Activated CD4-positive, alpha-beta memory T cell treated with anti-CD3 and anti-CD28 coated beads, Interleukin-2, amount 10 ng/mL, durations not matched to agents 7 days and 5 days (primary cell): ENCODE results near the gene RNASE7. TPM values are rescaled to one million over a fixed set of nuclear protein-coding genes. Genes with fewer than 3 reads are reported as not detected.

Experiments
- CTCF ChIA-PET: fragments of 350-600 bp; sonication (Branson Sonifier 250); formaldehyde crosslinking; loops from one replicate; lab custom pipeline; 2021; ENCODE audit warnings: antibody characterized with exemption, inconsistent platforms; lab: Charles Lee
- POLR2A ChIA-PET: fragments of 350-600 bp; sonication (Branson Sonifier 250); formaldehyde crosslinking; loops from one replicate; lab custom pipeline; 2021; ENCODE audit warnings: antibody characterized with exemption; lab: Charles Lee
- DNase-seq: peaks from one replicate; pipeline ENCODE4 v3.0.0-alpha.2; 2020
- H3K27ac Mint-ChIP-seq: one replicate; pipeline ENCODE4 v1.8.0; 2021; ENCODE audit warnings: mild to moderate bottlenecking, mixed read lengths
- H3K27me3 Mint-ChIP-seq: one replicate; pipeline ENCODE4 v1.8.0; 2021; ENCODE audit warnings: mixed read lengths
- H3K36me3 Mint-ChIP-seq: one replicate; pipeline ENCODE4 v1.8.0; 2021; ENCODE audit warnings: low read depth, mixed read lengths
- H3K4me1 Mint-ChIP-seq: one replicate; pipeline ENCODE4 v1.8.0; 2021; ENCODE audit warnings: mixed read lengths
- H3K4me3 Mint-ChIP-seq: one replicate; pipeline ENCODE4 v1.8.0; 2021; ENCODE audit warnings: mild to moderate bottlenecking, mixed read lengths
- H3K9me3 Mint-ChIP-seq: one replicate; pipeline ENCODE4 v1.8.0; 2021; ENCODE audit warnings: mixed read lengths
- total RNA-seq, 2 experiments: library from RNA; stranded (reverse); gene quantifications; one replicate each; pipeline ENCODE4 v1.2.3, GENCODE V29; 2021

The RNASE7 gene
- total RNA-seq, 2 experiments from 2014 or later = not detected

DNA sequence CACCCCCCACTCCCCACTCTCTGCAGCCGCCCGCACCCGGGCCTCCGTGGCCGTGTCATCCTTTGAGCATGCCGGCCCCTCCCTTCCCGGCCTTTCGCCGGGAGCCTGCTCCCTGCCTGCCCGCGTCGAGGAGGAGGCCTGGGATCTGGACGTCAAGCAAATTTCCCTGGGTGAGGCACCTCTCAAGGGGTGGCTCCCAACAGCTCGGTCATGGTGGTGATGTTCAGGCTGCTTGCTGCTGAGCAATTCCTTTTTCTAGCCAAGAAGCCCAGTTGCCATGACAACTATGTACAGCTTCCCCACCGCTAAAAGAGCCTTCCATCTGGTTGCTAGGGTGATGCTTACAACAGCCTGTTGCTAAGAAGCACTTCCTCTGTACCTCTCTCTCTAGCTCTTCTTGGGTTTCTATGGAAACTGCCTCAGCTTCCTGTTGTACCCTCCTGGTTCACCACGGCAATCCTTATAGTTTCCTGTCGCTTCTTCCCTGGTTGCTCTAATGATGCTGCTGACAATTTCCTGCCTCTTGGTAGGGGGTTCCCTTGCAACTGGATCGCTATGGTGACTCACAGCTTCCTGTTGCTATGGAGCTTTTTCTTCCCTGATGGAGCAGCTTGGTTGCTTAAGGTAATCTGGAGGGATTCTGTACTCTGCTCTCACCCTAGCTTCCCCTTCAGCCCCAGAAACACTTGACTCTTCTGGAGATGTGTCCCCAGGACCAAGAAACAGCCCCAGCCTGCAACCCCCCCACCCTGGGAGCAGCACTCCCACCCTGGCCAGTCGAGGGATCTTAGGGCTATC is 45.3 kb downstream of the RNASE7 start:
- ChIA-PET POLR2A (interaction anchor here (1.0 to 4.1 kb wide), 7 partner anchors 9 to 177 kb away, joined by 3 to 31 read pairs (median 4); partner anchors contain the start of gene ARHGEF40), CTCF (interaction anchor here (0.8 to 5.1 kb wide), 11 partner anchors 9 to 82 kb away, joined by 3 to 81 read pairs (median 4); partner anchors contain the start of genes NDRG2 and TMEM253)
- Mint-ChIP-seq H3K4me3 (no peak overlapping the region), H3K27ac (no peak overlapping the region), H3K4me1 (peaks cover 24% of the 10 kb centered on the region), H3K9me3 (no peaks in the 10 kb centered on the region), H3K36me3 (no peaks in the 10 kb centered on the region), H3K27me3 (no peaks in the 10 kb centered on the region)
- peak; percentile 64 for DNase-seq

DNA sequence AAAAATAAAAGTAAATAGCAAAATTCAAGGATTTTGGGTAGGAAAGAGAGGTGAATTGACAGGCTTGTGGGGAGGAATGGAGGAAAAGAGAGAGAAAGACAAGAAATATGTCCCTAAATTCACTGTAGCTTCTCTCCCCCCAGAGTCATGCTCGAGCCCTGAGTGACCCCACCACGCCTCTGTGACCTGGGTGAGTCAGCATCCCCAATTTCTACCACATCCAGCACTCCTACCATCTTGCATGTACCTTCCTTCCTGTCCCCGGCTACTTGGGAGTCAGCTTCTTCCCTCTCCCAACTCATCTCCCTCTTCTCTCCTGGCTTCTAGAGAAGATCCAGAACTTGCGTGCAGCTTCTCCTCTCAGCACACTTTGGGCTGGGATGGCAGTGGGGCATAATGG is 46.5 kb downstream of the RNASE7 start:
- Mint-ChIP-seq H3K4me3 (no peak overlapping the region), H3K27me3 (no peaks in the 10 kb centered on the region), H3K36me3 (no peaks in the 10 kb centered on the region), H3K9me3 (no peaks in the 10 kb centered on the region), H3K4me1 (peaks cover 28% of the 10 kb centered on the region), H3K27ac (no peak overlapping the region)
- ChIA-PET POLR2A (interaction anchor here (2.0 to 4.1 kb wide), 3 partner anchors 14 to 20 kb away, joined by 6 to 31 read pairs (median 19); partner anchors contain the start of gene ARHGEF40), CTCF (interaction anchor here (1.0 to 5.1 kb wide), 9 partner anchors 11 to 118 kb away, joined by 3 to 81 read pairs (median 9); partner anchors contain the start of genes ARHGEF40 and TMEM253)
- DNase-seq = no peak

DNA sequence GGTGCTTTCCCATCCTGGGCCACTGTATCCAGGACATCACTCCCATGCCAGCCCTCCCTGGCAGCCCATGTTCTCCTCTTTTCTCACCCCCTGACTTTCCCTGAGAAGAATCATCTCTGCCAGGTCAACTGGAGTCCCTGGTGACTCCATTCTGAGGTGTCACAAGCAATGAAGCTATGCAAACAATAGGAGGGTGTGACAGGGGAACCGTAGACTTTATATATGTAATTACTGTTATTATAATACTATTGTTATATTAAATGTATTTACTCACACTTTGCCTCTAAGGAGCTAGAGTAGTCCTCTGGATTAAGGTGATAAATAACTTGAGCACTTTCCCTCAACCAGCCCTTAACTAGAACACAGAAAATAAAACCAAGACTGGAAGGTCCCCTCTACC is 47.1 kb downstream of the RNASE7 start:
- ChIA-PET CTCF (interaction anchor here (0.9 to 5.1 kb wide), 11 partner anchors 10 to 118 kb away, joined by 3 to 81 read pairs (median 4); partner anchors contain the start of genes ARHGEF40 and TMEM253), POLR2A (interaction anchor here (2.0 to 4.1 kb wide), 3 partner anchors 14 to 21 kb away, joined by 6 to 31 read pairs (median 19); partner anchors contain the start of gene ARHGEF40)
- no peaks in the 10 kb centered on the region for H3K36me3 Mint-ChIP-seq
- no peak overlapping the region for H3K4me3 Mint-ChIP-seq
- DNase-seq = no peak
- H3K27me3 Mint-ChIP-seq = no peaks in the 10 kb centered on the region
- no peaks in the 10 kb centered on the region for H3K9me3 Mint-ChIP-seq
- H3K4me1 Mint-ChIP-seq = peaks cover 28% of the 10 kb centered on the region
- H3K27ac Mint-ChIP-seq = no peak overlapping the region

DNA sequence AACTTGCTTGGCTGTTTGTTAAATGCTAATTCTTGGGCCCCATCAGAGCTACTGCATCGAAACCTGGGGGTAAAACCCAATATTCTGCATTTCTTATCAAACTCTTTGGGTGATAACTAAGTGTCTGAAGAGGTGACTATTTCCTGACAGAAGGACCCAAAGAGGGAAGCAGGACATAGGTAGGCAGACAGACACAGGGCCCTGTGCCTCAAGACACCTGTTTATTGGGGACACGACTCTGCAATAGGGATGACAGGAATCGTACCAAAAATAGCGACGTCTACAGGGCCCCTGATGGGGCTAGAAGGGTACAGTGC is 47.7 kb downstream of the RNASE7 start:
- ChIA-PET CTCF (interaction anchor here (0.7 to 5.1 kb wide), 12 partner anchors 10 to 119 kb away, joined by 3 to 81 read pairs (median 4); partner anchors contain the start of genes ARHGEF40 and TMEM253), POLR2A (interaction anchor here (3.1 to 4.1 kb wide), 2 partner anchors 13 to 19 kb away, joined by 19 to 31 read pairs; partner anchors contain the start of gene ARHGEF40)
- DNase-seq = no peak
- H3K27me3 Mint-ChIP-seq = no peaks in the 10 kb centered on the region
- no peak overlapping the region for H3K4me3 Mint-ChIP-seq
- no peaks in the 10 kb centered on the region for H3K36me3 Mint-ChIP-seq
- H3K27ac Mint-ChIP-seq = no peak overlapping the region
- peaks cover 28% of the 10 kb centered on the region for H3K4me1 Mint-ChIP-seq
- no peaks in the 10 kb centered on the region for H3K9me3 Mint-ChIP-seq

DNA sequence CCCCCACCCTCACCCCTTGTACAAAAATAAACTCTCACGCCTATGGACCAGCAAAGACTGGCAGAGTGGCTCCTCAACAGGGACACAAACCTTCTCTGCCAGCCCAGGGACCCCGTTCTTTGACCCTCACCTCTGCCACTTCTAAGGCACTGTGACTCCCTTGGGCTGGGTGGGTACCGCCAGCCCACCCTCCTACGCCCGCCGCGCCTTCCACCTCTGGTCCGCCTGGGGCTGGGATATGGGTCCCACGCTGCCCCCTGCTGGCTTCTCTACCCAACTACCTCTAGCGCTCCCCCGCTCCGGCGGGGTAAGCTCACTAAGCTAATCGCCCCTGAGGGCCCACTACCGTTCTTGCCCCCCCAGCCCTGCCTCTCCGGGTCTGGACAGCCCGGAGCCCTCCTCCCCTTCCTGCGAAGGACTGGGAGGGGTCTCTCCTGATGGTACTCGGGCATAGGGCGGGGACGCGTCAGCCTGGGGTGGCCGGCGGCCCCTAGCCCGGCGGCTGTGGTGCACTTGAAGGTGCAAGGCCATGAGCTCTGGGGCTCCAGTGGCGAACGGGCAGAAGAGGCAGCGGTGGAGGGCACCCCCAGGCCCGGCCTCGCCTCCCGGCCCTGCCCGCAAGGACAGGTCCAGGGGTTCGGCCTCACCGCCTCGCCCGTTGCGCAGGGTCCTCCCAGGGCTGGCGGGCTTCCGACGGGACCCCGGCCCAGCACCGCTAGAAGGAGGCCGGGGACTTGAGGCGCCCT is 48.2 kb downstream of the RNASE7 start:
- no peak overlapping the region for H3K4me3 Mint-ChIP-seq
- DNase-seq = no peak
- H3K4me1 Mint-ChIP-seq = peaks cover 28% of the 10 kb centered on the region
- CTCF ChIA-PET = interaction anchor here (0.6 to 5.1 kb wide), 9 partner anchors 11 to 119 kb away, joined by 3 to 81 read pairs (median 3); partner anchors contain the start of gene TMEM253
- POLR2A ChIA-PET = interaction anchor here (1.0 to 4.1 kb wide), 2 partner anchors 14 to 19 kb away, joined by 3 to 19 read pairs; partner anchors contain the start of gene ARHGEF40
- no peak overlapping the region for H3K27ac Mint-ChIP-seq
- H3K9me3 Mint-ChIP-seq = no peaks in the 10 kb centered on the region
- no peaks in the 10 kb centered on the region for H3K27me3 Mint-ChIP-seq
- no peaks in the 10 kb centered on the region for H3K36me3 Mint-ChIP-seq

DNA sequence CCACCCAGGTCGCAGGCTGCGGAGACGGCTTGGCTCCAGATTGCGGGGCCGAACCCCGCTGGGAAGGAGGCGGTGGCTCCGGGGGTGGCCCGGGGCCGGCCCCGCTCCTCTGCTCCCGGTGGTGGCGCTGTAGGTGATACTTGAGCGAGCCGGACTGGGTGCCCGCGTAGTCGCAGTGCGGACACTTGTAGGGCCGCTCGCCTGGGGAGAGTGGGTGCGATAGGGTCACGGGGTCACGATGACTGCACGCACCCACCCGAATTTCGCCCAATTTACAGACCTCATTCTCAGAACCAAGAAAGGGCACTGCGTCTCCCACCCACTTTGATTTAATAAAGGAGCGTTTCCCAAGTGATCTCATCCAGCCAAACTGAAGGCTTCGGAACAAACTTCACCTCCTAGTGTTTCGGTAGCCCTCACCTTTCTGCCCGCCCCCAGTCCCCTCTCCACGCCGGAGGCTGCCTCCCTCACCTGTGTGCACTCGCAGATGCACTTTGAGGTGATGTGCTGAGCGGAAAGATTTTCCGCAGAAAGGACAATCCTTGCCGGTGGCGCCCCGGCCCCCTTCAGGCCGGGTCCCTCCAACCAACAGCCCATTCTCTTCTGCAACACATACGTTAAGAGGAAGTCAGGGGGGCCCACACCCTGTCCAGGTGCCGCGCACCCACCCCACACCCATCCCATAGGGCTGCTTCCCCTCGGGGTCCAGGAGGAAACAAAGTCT is 48.9 kb downstream of the RNASE7 start:
- ChIA-PET CTCF (interaction anchor here (0.6 to 7.8 kb wide), 10 partner anchors 12 to 82 kb away, joined by 3 to 159 read pairs (median 22); partner anchors contain the start of gene TMEM253), POLR2A (interaction anchor here (1.0 to 4.1 kb wide), 4 partner anchors 13 to 77 kb away, joined by 3 to 22 read pairs (median 13); partner anchors contain the start of gene ARHGEF40)
- H3K27me3 Mint-ChIP-seq = peaks cover 1% of the 10 kb centered on the region
- no peak for DNase-seq
- no peaks in the 10 kb centered on the region for H3K9me3 Mint-ChIP-seq
- H3K36me3 Mint-ChIP-seq = no peaks in the 10 kb centered on the region
- peaks cover 28% of the 10 kb centered on the region for H3K4me1 Mint-ChIP-seq
- no peak overlapping the region for H3K4me3 Mint-ChIP-seq
- H3K27ac Mint-ChIP-seq = no peak overlapping the region

DNA sequence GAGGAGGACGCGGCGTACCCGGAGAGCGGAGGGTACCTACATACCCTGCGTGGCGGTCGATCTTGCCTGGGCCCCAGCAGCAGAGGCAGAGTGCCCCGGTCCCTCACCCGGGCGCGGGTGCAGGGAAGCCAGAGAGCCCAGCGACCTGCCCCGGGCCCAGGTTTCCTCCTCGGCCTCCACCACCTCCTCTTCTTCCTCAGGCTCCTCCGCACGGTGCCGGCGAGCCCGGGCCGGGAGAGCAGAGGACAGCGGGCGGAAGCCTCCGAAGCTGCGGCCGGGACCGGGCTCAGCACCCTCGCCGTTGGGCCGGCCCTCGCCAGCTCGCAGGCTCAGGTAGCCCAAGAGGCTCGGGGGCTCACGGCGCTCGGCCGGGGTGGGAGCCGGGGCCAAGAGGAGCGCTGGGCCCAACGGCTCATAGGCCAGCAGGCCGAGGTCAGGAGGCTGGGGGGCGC is 49.7 kb downstream of the RNASE7 start:
- Mint-ChIP-seq H3K4me3 (no peak overlapping the region), H3K27me3 (peaks cover 2% of the 10 kb centered on the region), H3K4me1 (peaks cover 23% of the 10 kb centered on the region), H3K9me3 (no peaks in the 10 kb centered on the region), H3K27ac (no peak overlapping the region), H3K36me3 (no peaks in the 10 kb centered on the region)
- ChIA-PET CTCF (interaction anchor here (0.9 to 7.8 kb wide), 18 partner anchors 8 to 103 kb away, joined by 3 to 159 read pairs (median 5); partner anchors contain the start of gene TMEM253), POLR2A (interaction anchor here (1.1 to 2.5 kb wide), 4 partner anchors 12 to 101 kb away, joined by 3 to 22 read pairs (median 6); no protein-coding TSS in a partner anchor)
- no peak for DNase-seq

DNA sequence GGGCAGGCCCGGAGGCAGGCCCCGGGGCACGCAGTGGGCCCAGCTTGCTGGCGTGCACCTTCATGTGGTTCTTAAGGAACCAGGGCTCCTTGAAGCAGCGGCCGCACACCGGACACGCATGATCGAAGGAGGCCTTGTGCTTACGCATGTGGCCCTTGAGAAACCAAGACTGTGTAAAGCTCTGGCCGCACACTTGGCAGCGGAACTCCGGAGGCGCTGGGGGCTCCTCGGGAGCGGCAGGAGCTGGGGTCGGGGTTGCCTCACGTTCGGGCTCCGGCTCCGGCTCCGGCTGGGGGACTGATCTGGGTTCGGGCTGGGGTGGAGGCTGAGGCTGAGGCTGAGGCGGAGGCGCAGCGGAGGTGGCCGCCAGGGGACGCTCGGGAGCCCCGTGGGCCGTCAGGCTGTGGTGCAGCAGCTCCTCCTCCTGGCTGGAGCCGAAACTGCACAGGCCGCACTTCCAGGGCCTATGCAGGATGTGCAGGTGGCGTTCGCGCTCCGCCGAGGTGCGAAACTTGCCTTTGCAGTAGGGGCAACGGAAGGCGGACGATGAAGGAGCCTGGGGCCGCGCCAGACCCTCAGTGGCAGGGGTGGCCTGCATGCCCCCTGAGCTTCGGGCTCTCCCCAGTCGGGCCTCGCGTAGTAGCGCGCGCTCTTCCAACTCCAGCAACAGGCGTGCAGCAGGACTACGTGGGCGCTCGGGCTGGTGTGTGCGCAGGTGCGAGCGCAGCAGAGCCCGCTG is 50.3 kb downstream of the RNASE7 start:
- ChIA-PET POLR2A (interaction anchor here (1.1 to 2.5 kb wide), 4 partner anchors 11 to 100 kb away, joined by 3 to 22 read pairs (median 6); no protein-coding TSS in a partner anchor), CTCF (interaction anchor here (0.6 to 7.8 kb wide), 19 partner anchors 9 to 750 kb away, joined by 3 to 159 read pairs (median 5); partner anchors contain the start of gene TMEM253)
- no peak overlapping the region for H3K27ac Mint-ChIP-seq
- H3K27me3 Mint-ChIP-seq = peaks cover 8% of the 10 kb centered on the region
- H3K4me3 Mint-ChIP-seq = no peak overlapping the region
- H3K9me3 Mint-ChIP-seq = no peaks in the 10 kb centered on the region
- peak; percentile 90 for DNase-seq
- no peaks in the 10 kb centered on the region for H3K36me3 Mint-ChIP-seq
- peaks cover 21% of the 10 kb centered on the region for H3K4me1 Mint-ChIP-seq

DNA sequence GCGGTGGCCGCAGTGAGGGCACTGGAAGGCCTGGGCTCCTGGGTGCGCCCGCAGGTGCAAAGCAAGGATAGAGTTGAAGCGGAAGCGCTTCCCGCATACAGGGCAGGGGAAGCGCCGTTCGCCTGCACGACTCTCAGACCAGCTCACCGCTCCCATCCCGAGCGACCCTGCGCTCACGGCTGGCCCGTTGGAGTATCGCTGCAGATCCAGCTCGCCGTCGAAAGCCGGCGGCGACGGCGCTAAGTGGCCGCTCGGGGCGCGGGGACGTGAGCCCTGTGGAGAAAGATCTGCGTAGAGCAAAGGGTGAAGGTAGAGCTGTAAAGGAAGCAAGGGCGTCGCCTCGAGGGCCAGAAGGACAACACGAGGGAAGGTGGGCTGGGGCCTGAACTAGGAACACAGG is 50.9 kb downstream of the RNASE7 start:
- DNase-seq = no peak
- ChIA-PET CTCF (interaction anchor here (0.6 to 7.8 kb wide), 20 partner anchors 9 to 751 kb away, joined by 3 to 159 read pairs (median 4); partner anchors contain the start of gene TMEM253), POLR2A (interaction anchor here (1.1 to 2.5 kb wide), 4 partner anchors 11 to 100 kb away, joined by 3 to 22 read pairs (median 6); no protein-coding TSS in a partner anchor)

More for the DNA sequence above, 50.9 kb downstream of the RNASE7 start:
- no peak overlapping the region for H3K4me3 Mint-ChIP-seq
- no peaks in the 10 kb centered on the region for H3K36me3 Mint-ChIP-seq
- H3K27ac Mint-ChIP-seq = no peak overlapping the region
- peaks cover 16% of the 10 kb centered on the region for H3K4me1 Mint-ChIP-seq
- peaks cover 9% of the 10 kb centered on the region for H3K27me3 Mint-ChIP-seq
- no peaks in the 10 kb centered on the region for H3K9me3 Mint-ChIP-seq
